ENCODE data around the gene ING4. TPM values are rescaled to one million over a fixed set of nuclear protein-coding genes. Genes with fewer than 3 reads are reported as not detected.

ING4 gene
- total and polyA plus RNA-seq, 2 of the 4 experiments (the other 2 are of a cell fraction), result 22.0 to 47.5 TPM

DNA sequence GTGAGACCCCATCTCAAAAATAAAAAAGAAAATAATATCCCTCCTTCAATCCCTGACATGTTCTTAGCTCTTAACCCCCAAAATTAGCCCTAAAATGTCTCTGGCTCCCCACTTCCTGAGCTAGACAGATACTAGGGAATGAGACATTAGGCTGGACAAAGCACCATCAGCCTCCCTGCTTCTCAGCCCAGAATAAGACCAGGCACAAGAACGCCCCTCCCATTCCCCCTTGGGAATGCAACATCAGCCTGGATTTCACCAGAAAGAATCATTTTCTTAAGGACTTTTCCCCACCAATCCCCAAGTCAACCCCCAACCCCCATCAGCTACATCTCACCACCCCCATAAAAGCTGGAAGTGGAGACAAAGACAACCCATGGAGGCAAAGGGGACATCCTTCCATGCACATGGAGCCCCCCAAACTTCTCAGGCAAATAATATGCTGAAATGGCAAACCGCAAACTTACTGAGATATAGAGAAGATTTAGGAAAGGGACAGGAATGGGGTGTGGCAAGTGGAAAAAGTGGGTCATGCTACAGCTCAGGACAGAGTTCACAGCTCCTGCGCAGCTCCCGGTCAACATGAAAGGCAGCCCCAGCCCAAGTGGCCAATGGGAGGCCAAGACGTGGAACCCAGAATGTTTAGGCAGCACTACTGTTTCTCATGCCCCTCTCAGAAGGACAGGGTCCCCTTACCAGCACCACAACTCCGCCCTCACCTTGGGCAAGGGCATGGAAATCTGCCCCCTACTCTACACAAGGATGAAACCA lies 58.5 kb downstream of the ING4 start:
- Histone ChIP-seq H3K18ac (ENCODE audit: low read depth, low read length) (no peak overlapping the region), H3K9ac (ENCODE audit: low read depth, low read length) (peak overlapping the region; percentile 42; the same call in 1 of the 2 replicates), H2BK5ac (ENCODE audit: low read depth, low read length, poor library complexity, severe bottlenecking) (no peak overlapping the region), H2BK120ac (ENCODE audit: low read depth, low read length) (no peak overlapping the region), H3K79me1 (ENCODE audit: low read depth in 1 of 2, low read length in 2 of 2) (peaks cover 47 to 69% of the 10 kb centered on the region in 2 experiments), H3K27me3 (ENCODE audit: control insufficient read depth, insufficient read depth, low read length) (no peaks in the 10 kb centered on the region), H3K4me3 (ENCODE audit: insufficient read depth, low read depth, low read length) (peak overlapping the region; percentile 17; the same call in 1 of the 2 replicates), H3K14ac (replicated peaks; ENCODE audit: low read depth, low read length) (peak overlapping the region; percentile 86), H2AFZ (replicated peaks; ENCODE audit: low read length, poor library complexity) (peak overlapping the region; percentile 52), H3K23ac (ENCODE audit: low read depth, low read length) (peak overlapping the region; percentile 89), H3K36me3 (ENCODE audit: control insufficient read depth, insufficient read depth, low read length) (peaks cover 40% of the 10 kb centered on the region), H2BK20ac (ENCODE audit: low read depth, low read length) (peak overlapping the region; percentile 6; the same call in 1 of the 2 replicates), H3K9me3 (ENCODE audit: control insufficient read depth, insufficient read depth, low read length) (no peaks in the 10 kb centered on the region), H2BK15ac (ENCODE audit: low read depth, low read length) (no peak overlapping the region), H2AK9ac (replicated peaks; ENCODE audit: low read depth, low read length, poor library complexity) (peak overlapping the region; percentile 73), H3K4ac (ENCODE audit: low read depth, low read length) (peak overlapping the region; percentile 55), H4K8ac (ENCODE audit: low read depth in 2 of 2, low read length in 2 of 2) (peak overlapping the region in 1 of 2 experiments; percentile 13; a peak in 1 of 4 replicates), H2AK5ac (ENCODE audit: low read depth, low read length) (peak overlapping the region; percentile 35; the same call in 1 of the 2 replicates), H4K5ac (ENCODE audit: low read depth, low read length) (no peak overlapping the region), H4K91ac (ENCODE audit: insufficient read depth, low read depth, low read length) (no peak overlapping the region), H3K4me1 (ENCODE audit: control insufficient read depth, insufficient read depth, low read length) (peaks cover 11% of the 10 kb centered on the region), H3K27ac (ENCODE audit: insufficient read depth, low read length) (0 out of 2 replicates have a peak overlapping the region, but pooled peaks have one; percentile 7), H4K20me1 (ENCODE audit: insufficient read depth, low read length) (peaks cover 50% of the 10 kb centered on the region), H3K9me1 (ENCODE audit: insufficient read depth, low read length) (peaks cover 23% of the 10 kb centered on the region), H3K56ac (ENCODE audit: extremely low read depth, insufficient read depth, low read length) (no peak overlapping the region), H3K4me2 (ENCODE audit: low read depth, low read length) (peak overlapping the region; percentile 79)
- dilution Hi-C loops (cut with HindIII; ENCODE audit: low sequenced_read_pairs, unreplicated experiment) (no loop called here), in situ Hi-C loops (cut with MboI; ENCODE audit: low sequenced_read_pairs) (no loop called here), intact Hi-C loops (cut with micrococcal nuclease) (loop anchor here (5.0 kb wide), 1 partner anchor 47 kb away; the partner anchor contains the start of gene IFFO1)
- no TSS peak for BruUV-seq (replicated peaks)
- no peak for TF ChIP-seq RFX5 (IDR thresholded peaks at IDR 0.05; ENCODE audit: low read depth, low read length)
- no peak for TF ChIP-seq BHLHE40 (IDR thresholded peaks at IDR 0.05; ENCODE audit: low read depth, low read length)
- TF ChIP-seq, protein P1, sequence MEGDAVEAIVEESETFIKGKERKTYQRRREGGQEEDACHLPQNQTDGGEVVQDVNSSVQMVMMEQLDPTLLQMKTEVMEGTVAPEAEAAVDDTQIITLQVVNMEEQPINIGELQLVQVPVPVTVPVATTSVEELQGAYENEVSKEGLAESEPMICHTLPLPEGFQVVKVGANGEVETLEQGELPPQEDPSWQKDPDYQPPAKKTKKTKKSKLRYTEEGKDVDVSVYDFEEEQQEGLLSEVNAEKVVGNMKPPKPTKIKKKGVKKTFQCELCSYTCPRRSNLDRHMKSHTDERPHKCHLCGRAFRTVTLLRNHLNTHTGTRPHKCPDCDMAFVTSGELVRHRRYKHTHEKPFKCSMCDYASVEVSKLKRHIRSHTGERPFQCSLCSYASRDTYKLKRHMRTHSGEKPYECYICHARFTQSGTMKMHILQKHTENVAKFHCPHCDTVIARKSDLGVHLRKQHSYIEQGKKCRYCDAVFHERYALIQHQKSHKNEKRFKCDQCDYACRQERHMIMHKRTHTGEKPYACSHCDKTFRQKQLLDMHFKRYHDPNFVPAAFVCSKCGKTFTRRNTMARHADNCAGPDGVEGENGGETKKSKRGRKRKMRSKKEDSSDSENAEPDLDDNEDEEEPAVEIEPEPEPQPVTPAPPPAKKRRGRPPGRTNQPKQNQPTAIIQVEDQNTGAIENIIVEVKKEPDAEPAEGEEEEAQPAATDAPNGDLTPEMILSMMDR (conservative IDR thresholded peaks at IDR 0.05; ENCODE audit: low read depth, low read length), result no peak
- TF ChIP-seq MAZ (IDR thresholded peaks at IDR 0.05; ENCODE audit: borderline replicate concordance, low read depth, low read length), result no peak
- no peak for TF ChIP-seq MXI1 (IDR thresholded peaks at IDR 0.05; ENCODE audit: borderline replicate concordance, low read depth, low read length)
- no peak for TF ChIP-seq CHD1 (IDR thresholded peaks at IDR 0.05; ENCODE audit: low read depth, low read length)
- ATAC-seq (ENCODE audit: low read depth) (no peak), DNase-seq (no peak)
- WGBS, 2 experiments (ENCODE audit: extremely low coverage in 2 of 2, insufficient read length in 1 of 2), result 35% methylated on average over 4 of the region's 6 CpGs; no CpG with 5 or more reads in 1 of the 2 experiments
- POLR2A ChIA-PET (ENCODE audit: unreplicated experiment), result interaction anchor here (0.7 kb wide), 1 partner anchor 54 kb away, joined by 3 read pairs; no protein-coding TSS in a partner anchor
- CTCF ChIA-PET, result interaction anchor here (0.6 kb wide), 1 partner anchor 22 kb away, joined by 4 read pairs; no protein-coding TSS in a partner anchor
